GM18498 (cell line): ENCODE results near the gene CPNE9.
A peak's percentile ranks its signal among the peaks of the same experiment; 100 is the strongest.

Experiments used
- ATAC-seq: cut with Tn5 transposase; IDR thresholded peaks from one replicate; pipeline ENCODE4 v1.9.1; 2021; ENCODE audit warnings: mild to moderate bottlenecking, moderate library complexity; ENCODE audit not compliant: unreplicated experiment

The CPNE9 gene

DNA sequence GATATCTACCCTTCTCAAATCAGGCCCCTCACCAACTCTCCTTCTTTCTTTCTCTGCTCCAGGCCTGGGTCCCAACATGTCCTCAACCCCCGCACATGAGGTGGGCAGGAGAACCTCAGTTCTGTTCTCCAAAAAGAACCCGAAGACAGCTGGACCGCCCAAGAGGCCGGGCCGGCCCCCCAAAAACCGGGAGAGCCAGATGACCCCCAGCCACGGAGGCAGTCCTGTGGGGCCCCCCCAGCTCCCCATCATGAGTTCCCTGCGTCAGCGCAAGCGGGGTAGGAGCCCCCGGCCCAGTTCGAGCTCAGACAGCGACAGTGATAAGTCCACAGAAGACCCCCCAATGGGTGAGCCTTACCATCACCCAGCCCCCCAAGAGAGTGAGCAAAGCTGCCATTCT is 40.5 kb downstream of the CPNE9 start:
- no peak for ATAC-seq

DNA sequence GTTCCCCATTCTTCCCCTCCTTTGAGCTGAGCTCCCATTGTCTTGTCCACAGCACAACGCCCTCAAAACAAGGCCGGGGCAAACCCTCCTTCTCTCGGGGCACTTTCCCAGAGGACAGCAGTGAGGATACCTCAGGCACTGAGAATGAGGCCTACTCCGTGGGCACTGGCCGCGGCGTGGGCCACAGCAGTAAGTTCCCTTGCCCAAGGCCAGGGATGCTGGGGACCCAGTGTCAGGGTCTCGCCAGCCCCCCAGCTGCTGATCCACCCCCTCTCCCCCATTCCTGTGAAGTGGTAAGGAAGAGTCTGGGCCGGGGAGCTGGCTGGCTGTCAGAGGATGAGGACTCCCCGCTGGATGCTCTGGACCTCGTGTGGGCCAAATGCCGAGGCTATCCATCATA is 41.9 kb downstream of the CPNE9 start:
- ATAC-seq = no peak

DNA sequence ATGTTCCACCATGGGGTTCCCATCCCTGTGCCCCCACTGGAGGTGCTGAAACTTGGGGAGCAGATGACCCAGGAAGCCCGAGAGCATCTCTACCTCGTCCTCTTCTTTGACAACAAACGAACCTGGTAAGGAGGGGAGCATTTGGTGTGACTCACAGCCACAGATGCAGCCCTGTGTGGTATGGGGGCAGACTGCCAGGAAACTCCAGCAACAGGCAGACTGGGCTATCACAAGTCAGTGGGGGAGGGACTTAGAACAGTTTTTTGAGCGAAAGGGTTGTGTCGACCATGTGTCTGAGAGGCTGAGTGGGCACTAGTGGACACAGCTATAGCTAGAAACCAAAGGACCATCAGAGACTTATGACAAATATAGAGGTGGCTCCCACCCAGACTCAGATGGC is 42.7 kb downstream of the CPNE9 start:
- ATAC-seq = no peak

DNA sequence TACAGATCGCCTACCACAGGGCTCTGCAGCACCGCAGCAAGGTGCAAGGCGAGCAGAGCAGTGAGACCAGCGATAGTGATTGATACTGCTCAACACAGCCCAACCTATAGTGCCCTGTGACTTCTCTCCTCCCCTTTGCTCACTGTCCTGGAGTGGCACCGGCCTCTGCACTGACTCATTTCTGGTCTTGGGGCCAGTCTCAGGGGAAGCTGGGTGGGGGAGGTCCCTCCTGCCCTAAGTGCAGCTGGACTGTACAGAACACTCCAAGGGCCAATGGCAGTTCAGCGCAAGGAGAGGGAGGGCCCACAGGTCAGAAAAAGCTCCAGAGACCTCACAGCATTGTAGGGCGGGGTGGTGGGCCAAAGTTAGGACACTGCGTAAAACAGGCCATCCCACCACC is 43.6 kb downstream of the CPNE9 start:
- no peak for ATAC-seq

DNA sequence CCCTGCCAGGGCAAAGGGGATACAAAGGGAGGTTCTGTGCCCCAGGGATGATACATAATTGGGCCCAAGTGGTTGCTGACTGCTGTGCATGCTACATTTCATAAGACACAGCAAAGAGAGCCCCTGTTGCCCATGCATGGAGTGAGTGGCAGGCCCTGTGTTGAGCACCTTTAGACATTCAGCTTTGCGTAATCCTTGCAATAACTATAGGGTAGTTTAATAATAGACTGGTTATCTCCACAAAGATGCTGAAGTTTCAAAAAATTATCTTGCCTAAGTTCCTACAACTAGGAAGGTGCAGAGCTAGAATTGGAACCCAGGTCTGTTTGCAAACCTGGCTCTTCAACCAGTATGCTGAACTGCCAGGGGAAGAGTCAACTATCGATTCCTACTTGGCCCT is 44.4 kb downstream of the CPNE9 start:
- ATAC-seq = no peak

DNA sequence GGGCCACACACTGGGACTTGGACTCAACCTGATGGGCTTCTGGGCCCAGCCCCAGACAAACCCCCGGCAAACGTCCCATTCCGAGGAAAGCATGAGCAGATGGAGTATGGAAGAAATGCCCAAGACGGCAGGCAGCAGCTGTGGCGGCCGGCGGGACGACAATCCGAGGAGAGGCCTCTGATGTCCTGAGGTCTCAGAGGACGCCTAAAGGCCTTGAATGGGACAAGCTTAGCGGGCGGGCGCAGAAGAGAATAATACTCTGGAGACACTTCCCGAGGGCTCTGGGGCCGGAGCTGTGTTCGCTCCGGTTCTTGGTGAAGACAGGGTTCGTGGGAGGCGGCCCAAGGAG is 45.6 kb downstream of the CPNE9 start:
- no peak for ATAC-seq

DNA sequence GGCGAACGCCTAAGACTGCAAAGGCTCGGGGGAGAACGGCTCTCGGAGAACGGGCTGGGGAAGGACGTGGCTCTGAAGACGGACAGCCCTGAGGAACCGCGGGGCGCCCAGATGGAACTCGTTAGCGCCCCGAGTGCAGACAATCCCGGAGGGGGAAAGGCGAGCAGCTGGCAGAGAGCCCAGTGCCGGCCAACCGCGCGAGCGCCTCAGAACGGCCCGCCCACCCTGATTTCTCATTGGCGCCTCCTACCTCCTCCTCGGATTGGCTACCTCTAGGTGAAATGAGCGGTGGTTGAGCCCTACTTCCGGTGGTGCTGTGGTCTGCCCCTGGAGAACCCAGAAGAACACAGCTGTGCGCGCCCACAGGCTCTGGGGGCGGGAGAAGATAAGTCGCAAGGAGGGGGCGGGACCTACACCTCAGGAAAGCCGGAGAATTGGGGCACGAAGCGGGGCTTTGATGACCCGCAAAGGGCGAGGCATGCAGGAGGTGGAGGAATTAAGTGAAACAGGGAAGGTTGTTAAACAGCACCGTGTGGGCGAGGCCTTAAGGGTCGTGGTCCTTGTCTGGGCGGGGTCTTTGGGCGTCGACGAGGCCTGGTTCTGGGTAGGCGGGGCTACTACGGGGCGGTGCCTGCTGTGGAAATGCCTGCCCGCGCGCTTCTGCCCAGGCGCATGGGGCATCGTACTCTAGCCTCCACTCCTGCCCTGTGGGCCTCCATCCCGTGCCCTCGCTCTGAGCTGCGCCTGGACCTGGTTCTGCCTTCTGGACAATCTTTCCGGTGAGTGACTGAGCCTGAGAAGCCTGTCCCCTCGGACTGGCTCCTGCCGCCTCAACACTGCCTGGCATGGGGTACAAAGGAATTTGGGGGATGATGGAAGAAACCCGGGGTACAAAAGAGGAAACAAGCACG is 46.3 kb downstream of the CPNE9 start, which contains the start of gene OGG1:
Gene OGG1, plus strand, starts transcription at position 308 of the 911 bp plus-strand sequence. Its CDS starts 335 bp downstream, at position 643.
- ATAC-seq = peak; percentile 92

DNA sequence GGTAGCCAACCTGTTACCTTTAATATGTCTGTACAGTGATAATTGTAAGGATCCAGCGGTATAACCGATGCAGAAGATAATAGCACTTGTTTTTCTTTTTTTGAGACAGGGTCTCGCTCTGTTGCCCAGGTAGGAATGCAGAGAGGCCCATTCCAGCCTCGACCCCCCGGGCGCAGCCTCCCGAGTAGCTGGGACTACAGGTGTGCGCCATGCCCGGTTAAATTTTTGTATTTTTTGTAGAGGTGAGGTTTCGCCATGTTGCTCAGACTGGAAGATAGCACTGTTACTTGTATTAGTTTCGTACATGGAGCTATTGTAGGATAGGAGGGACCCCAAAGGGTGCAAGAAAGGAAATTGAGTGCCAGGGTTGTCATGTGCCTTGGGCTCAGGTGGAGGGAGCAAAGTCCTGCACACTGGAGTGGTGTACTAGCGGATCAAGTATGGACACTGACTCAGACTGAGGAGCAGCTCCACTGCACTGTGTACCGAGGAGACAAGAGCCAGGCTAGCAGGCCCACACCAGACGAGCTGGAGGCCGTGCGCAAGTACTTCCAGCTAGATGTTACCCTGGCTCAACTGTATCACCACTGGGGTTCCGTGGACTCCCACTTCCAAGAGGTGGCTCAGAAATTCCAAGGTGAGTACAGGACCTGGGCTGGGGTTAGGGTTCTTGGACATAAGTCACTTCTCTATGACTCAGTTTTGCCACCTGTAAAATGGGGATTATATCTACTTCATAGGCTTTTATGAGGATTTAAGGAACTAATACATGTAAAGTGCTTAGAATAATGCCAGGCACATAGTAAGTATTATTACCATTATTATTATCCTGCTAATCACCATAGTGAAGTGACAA is 47.2 kb downstream of the CPNE9 start:
- no peak for ATAC-seq

DNA sequence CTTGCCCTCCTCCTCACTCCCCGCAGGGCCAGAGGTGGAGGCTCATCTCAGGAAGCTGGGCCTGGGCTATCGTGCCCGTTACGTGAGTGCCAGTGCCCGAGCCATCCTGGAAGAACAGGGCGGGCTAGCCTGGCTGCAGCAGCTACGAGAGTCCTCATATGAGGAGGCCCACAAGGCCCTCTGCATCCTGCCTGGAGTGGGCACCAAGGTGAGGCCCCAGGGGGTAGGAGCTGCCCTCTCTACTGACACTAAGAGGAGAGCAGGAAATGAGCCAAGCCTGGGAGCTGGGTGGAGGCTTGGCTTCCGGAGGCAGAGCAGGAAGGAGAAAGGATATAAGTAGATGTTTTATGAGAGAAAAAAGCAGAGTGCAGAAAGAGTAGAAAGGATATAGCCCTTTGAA is 51.0 kb downstream of the CPNE9 start:
- no peak for ATAC-seq

DNA sequence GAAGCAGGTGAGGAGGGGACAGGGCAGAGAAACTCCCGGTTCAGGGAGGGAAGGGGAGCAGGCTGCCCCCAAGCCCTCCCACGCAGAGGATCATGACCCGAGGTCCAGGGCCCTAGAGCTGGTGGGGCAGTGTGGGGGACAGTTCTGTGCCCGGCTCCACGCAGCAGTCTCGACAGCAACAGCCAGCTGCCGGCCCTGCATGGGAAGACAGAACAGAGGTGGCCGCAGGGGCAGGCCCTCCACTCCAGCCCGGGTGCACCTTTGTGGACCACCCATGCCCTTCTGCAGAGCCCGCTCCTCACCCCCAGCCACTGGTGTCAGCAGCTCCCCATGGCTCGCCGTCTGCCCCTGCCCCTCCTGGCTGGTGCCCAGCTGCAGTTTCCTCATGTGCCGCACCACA is 53.8 kb downstream of the CPNE9 start:
- no peak for ATAC-seq

DNA sequence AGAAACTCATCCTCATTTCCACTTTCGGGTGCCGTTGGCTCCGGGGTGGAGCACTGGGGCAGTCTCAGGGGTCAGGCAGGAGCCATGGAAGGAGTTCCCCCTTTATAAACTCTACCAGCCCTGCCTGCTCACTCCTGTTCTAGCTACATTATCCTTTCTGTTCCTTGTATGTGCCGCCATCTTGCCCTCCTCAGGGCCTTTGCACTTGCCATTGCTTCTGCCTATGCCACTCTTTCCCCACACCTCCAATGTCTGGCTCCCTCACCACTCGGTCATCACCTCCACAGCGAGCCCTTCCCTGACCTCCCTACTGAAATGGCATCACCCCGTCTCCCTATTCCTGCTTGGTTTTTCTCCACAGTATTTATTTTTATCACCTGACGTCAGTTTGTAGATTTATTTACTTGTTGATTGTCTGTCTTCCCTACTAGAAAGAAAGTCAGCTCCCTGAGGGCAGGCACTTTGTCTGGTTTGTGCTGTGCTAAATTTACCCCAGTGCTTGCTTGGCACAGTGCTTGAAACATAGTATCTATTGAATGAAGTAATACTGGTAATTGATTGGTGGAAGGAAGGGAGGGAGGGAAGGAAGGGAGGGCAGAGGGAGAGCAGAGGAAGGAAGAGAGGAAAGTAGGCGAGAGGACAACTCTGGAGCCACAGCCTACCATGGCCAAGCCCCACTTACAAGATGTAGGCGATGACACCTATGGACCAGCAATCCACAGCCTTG is 57.3 kb downstream of the CPNE9 start:
- ATAC-seq = no peak

DNA sequence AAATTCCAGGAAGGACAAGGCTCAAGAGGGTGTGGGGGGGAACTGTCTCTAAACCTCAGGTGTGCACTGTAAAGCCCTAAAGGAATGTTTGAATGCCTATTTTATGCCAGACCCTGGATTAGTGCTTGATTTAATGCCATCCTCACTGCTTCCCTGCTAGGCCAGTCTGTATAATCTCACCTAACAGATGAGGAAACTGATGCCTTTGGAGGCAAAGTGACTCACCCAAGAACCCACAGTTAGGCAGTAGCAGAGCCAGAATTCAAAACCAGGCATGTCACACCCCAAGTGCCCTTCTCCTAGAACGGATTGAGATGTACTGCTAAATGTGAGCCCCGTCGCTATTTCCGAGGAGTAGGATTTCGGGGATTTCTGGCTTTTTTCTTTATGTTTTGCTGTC is 58.3 kb downstream of the CPNE9 start:
- no peak for ATAC-seq

DNA sequence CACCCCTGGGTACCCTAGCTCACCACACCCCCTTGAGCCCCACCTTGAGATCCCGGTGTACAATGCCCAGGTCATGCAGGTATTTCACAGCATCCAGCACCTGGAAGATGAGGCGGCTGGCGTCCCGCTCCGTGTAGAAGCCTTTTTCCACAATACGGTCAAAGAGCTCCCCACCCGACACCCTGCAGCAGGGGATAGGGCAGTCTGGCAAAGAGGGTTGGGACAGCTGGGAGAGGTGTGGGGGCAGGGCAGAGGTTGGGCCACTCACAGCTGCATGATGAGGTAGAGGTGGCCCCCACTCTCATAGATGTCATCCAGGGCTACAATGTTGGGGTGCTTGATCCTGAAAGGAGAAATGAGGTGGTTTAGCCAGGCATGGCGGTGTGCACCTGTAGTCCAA is 59.2 kb downstream of the CPNE9 start:
- ATAC-seq = no peak

DNA sequence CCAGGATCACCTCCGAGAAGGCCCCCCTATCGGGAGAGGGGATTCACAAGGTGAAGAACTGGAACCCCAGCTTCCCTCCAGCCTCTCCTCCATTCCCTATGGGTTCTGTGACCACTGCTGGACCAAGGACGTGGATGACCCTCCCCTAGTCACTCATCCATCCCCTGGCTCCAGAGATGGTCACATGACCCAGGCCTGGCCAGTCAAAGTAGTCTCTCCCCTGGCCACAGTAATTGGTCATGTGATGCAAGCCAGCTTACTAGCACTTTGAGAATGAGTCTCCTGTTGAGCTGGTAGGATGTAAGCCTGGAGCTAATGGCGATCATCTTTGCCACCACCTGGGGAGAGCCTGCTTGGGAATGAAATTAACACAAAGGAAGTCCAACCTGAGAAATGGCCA is 62.2 kb downstream of the CPNE9 start:
- no peak for ATAC-seq

DNA sequence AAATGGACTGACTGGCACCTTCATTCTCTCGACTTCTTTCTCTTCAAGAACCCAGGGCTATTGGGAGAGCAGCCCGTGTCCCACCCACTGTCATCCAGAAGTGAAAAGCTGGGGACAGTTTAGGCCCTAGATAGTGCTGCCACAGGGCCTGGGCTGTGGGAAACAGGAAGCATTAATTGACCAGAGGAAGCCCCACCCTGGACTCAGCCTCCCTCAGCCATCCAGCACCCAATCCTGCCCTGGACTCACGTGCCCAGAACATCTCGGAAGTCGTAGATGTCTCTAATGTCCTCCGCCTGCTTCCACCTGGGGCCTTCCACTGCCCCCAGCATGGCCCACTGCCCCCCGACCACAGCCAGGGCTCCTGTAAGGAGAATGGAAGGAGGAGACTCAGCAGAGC is 63.8 kb downstream of the CPNE9 start:
- ATAC-seq = no peak

DNA sequence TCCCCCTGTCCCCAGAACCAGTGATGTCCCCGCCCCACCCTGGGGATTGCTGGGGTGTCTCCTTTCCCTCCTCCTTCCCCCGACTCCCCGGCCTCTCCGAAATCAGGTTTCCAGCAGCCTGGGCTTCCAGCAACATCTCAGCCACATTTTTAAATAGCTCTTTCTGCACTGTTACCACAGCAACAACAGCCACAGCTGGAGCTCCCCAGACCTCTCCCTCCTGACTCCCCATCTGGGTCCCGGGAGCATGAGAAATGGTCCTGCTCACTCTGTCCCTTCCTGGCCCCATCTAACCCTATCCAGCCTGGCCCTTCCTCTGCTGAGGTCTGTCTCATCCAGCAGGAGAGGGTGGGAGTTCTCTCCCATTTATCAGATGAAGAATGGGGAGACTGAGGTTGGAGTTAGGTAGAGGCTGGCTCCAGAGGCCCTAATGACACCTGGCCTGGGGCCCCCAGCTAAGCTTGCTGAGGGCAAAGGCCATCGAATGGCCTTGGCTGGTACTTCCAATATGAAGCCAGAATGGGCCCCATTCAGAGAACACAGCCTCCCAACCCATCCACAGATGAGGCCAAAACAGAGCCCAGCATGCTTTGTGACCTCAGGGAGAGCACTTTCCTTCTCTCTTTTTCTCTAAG is 64.6 kb downstream of the CPNE9 start:
- no peak for ATAC-seq

DNA sequence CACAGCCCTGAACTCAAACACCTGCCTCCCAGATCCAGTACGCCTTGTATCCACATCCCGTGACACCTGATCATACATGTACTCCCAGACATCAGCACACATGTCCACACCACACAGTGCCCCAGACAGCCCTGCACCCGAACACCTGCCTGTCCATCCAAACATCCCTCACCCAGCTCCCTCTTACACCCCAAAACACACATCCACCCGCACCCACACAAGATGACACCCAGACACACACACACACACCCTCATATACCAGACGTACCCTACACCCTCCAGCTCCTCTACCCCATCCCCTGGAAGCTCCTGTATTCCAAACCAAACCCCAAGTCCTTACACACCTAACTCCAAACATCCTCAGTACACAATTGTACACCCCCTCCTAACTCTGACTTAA is 65.4 kb downstream of the CPNE9 start:
- ATAC-seq = no peak

DNA sequence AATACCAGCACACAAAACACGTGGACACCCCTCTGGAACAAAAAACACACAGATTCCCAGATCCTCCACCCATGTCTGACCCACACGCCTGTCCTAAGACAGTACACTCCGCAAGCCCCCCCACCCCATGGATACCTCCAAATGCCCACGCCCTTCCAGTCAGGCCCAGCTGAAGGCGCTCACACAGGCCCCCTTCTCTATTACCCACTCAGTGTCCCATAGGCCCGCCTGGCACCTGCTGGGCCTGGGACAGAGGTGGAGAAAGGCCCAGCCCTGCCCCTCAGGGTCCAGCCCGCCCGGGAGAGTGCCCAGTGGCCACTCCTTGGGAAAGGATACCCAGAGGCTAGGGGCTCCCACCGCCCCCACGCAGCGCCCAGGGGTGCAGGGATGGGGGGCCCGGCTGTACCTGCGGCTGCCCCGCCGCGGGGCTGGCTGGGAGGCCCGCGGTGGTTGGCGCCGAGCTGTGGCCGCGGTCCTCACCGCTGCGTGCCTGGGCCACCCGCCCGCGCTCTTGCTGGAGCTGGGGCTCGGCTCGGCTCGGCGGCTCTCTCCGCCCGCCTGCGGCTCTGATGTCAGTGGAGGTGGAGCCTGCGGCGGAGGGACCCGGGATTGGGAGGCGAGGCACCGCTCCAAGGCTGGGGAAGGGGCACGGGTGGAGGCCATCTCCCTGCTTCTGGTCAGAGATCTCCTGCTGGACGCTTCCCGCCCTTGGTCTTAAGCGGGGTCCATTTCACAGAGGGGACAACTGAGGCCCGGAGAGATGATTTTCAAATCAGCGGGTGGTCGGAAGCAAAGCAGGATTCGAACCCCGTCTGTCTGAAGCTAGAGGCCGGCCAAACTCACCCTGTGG is 66.0 kb downstream of the CPNE9 start, which contains the start of gene CAMK1:
Gene CAMK1, minus strand, starts transcription at position 522 of the 850 bp plus-strand sequence. CDS start 2,198 bp downstream, outside the sequence.
- peak; percentile 70 for ATAC-seq

DNA sequence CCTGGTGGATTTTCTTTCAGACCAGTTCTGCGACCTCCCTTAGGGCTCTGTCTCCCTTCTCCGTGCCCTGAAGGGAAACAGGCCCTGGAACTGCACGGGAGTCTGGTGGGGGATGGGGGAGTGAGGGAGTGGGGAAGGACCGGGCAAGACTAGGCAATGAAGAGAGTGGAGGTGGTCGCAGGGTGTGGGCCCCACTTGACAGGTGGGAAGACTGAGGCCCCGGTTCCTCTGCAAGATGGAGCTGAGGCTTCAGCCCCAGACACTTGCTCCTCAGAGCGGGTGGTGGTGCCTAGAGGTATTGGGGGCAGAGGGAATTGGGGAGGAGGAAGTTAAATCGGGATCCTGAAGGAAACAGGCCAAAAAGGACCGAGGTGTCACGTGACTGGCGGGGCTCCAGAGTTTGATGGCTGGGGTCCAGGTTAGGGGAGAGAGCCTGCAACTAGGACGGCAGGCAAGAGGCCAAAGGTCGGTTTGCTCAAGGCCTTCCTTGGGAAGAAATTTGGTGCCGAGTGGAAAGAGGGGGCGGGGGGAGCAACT is 66.7 kb downstream of the CPNE9 start:
- no peak for ATAC-seq
